HepG2 (cell line): ENCODE results near the gene TXNRD2. TPM values are rescaled to one million over a fixed set of nuclear protein-coding genes. Genes with fewer than 3 reads are reported as not detected.
A peak's percentile ranks its signal among the peaks of the same experiment; 100 is the strongest.

Experiments used
- ATAC-seq: fragments of 200-7000 bp; cut with Tn5 transposase; 3 replicates; pipeline ENCODE4 v1.9.1; 2020; ENCODE audit warnings: mild to moderate bottlenecking, moderate library complexity
- BruUV-seq: library from RNA; stranded (reverse); fragments of 400-500 nt; replicated peaks from 2 replicates; lab custom pipeline; 2021; lab: Mats Ljungman, UMichigan
- CTCF ChIA-PET: fragments of 300-600 bp; formaldehyde crosslinking; extraction: SDS; loops from one replicate; lab custom pipeline; 2021; ENCODE audit warnings: low total read pairs, inconsistent platforms, low intra/inter-chr PET ratio; lab: Yijun Ruan, JAX
- POLR2A ChIA-PET: fragments of 350-600 bp; sonication (Branson Sonifier 250); formaldehyde crosslinking; loops from one replicate; lab custom pipeline; 2020; ENCODE audit warnings: antibody characterized with exemption, inconsistent platforms; lab: Yijun Ruan, JAX
- DNase-seq: peaks from one replicate; pipeline ENCODE4 v3.0.0-alpha.2; 2015; ENCODE audit warnings: low spot score
- FAIRE-seq: peaks from 3 replicates; lab custom pipeline; 2011; peaks lifted over from hg19 to GRCh38; lab: Jason Lieb, UNC
- H2AFZ ChIP-seq: one replicate; pipeline ENCODE4 v1.6.1; 2011; ENCODE audit warnings: low read length, inconsistent platforms
- H3K27ac ChIP-seq: fragments of 300-600 bp; 3 replicates; pipeline ENCODE4 v1.8.0; 2011; ENCODE audit warnings: mixed run types, mild to moderate bottlenecking, mixed read lengths, low read length, inconsistent platforms; ENCODE audit not compliant: insufficient read depth; ENCODE audit errors: extremely low read length
- H3K27me3 ChIP-seq, 2 experiments: fragments of 200-600 bp in 1 of 2; 2 replicates in 1 of 2; 3 replicates in 1 of 2; pipeline versions ENCODE4 v1.6.0 to v1.8.0; 2011; ENCODE audit warnings: low read length in 2 of 2, mild to moderate bottlenecking in 2 of 2, moderate library complexity in 2 of 2, inconsistent platforms in 1 of 2; ENCODE audit not compliant: insufficient read depth in 2 of 2, control insufficient read depth in 1 of 2
- H3K36me3 ChIP-seq, 2 experiments: fragments of 200-600 bp in 1 of 2; replicated peaks in 1 of 2; 2 replicates in 1 of 2; 3 replicates in 1 of 2; pipeline versions ENCODE4 v1.5.1 to v1.8.0; 2011; ENCODE audit warnings: low read length in 2 of 2, inconsistent platforms in 1 of 2; ENCODE audit not compliant: insufficient read depth in 2 of 2, control insufficient read depth in 1 of 2
- H3K4me1 ChIP-seq: 2 replicates; pipeline ENCODE4 v1.5.1; 2012; ENCODE audit warnings: low read length, inconsistent platforms; ENCODE audit not compliant: insufficient read depth
- H3K4me2 ChIP-seq: 2 replicates; pipeline ENCODE4 v1.6.0; 2011; ENCODE audit warnings: low read depth, low read length, inconsistent platforms
- H3K4me3 ChIP-seq, 3 experiments: fragments of 200-600 bp in 1 of 3; sonication (generic), shearing (Covaris generic) in 1 of 3; replicated peaks in 1 of 3; 2 replicates each; pipeline ENCODE4 v1.5.1; 2011 to 2016; ENCODE audit warnings: low read length in 3 of 3, inconsistent platforms in 2 of 3, low read depth in 2 of 3, mild to moderate bottlenecking in 2 of 3, control low read depth in 1 of 3, mixed read lengths in 1 of 3; ENCODE audit not compliant: insufficient read depth in 1 of 3
- H3K79me2 ChIP-seq: one replicate; pipeline ENCODE4 v1.6.1; 2011; ENCODE audit warnings: low read length, inconsistent platforms; ENCODE audit not compliant: insufficient read depth
- H3K9ac ChIP-seq: 2 replicates; pipeline ENCODE4 v1.6.0; 2011; ENCODE audit warnings: mild to moderate bottlenecking, low read depth, low read length, inconsistent platforms; ENCODE audit not compliant: insufficient read depth
- H3K9me3 ChIP-seq: 2 replicates; pipeline ENCODE4 v1.5.1; 2012; ENCODE audit warnings: mild to moderate bottlenecking, low read length
- H4K20me1 ChIP-seq: 2 replicates; pipeline ENCODE4 v1.6.0; 2011; ENCODE audit warnings: inconsistent platforms, mild to moderate bottlenecking, low read length, moderate library complexity; ENCODE audit not compliant: insufficient read depth
- AKAP8 ChIP-seq: sonication (generic); formaldehyde crosslinking; IDR thresholded peaks from 2 replicates; pipeline ENCODE4 v1.5.1; 2020; ENCODE audit warnings: mild to moderate bottlenecking, missing genetic modification reagents
- CREB3 ChIP-seq: sonication (generic); formaldehyde crosslinking; IDR thresholded peaks from 2 replicates; pipeline ENCODE4 v1.5.0; 2020; ENCODE audit warnings: missing genetic modification reagents
- DPF2 ChIP-seq: sonication (generic); formaldehyde crosslinking; IDR thresholded peaks from 2 replicates; pipeline ENCODE4 v1.4.0; 2020; ENCODE audit warnings: mild to moderate bottlenecking, low read depth, missing genetic modification reagents, borderline replicate concordance
- GABPB1 ChIP-seq: IDR thresholded peaks from 2 replicates; pipeline ENCODE4 v1.6.1; 2016; ENCODE audit warnings: mild to moderate bottlenecking, missing genetic modification reagents, moderate library complexity, missing compliant biosample characterization
- HCFC1 ChIP-seq: fragments of 150-350 bp; IDR thresholded peaks from 2 replicates; pipeline ENCODE4 v1.6.1; 2014; ENCODE audit warnings: low read depth, low read length
- LBX2 ChIP-seq: sonication (generic); formaldehyde crosslinking; IDR thresholded peaks from 2 replicates; pipeline ENCODE4 v1.5.0; 2020; ENCODE audit warnings: missing genetic modification reagents, mild to moderate bottlenecking, borderline replicate concordance
- NFYB ChIP-seq: sonication (generic); formaldehyde crosslinking; IDR thresholded peaks from 2 replicates; pipeline ENCODE4 v1.4.0; 2020; ENCODE audit warnings: missing genetic modification reagents
- ZBTB20 ChIP-seq: sonication (generic); formaldehyde crosslinking; IDR thresholded peaks from 2 replicates; pipeline ENCODE4 v1.8.1; 2023; ENCODE audit warnings: missing genetic modification reagents, low read depth, mild to moderate bottlenecking, borderline replicate concordance
- ZNF292 ChIP-seq: sonication (generic); formaldehyde crosslinking; IDR thresholded peaks from 2 replicates; pipeline ENCODE4 v1.8.1; 2022; ENCODE audit warnings: mild to moderate bottlenecking, low read depth, missing genetic modification reagents, borderline replicate concordance
- ZNF629 ChIP-seq: sonication (generic); formaldehyde crosslinking; conservative IDR thresholded peaks from 2 replicates; pipeline ENCODE4 v1.5.0; 2020; ENCODE audit warnings: missing genetic modification reagents
- WGBS: methylation state at CpG from one replicate; pipeline ENCODE4 v1.1.6; 2017; ENCODE audit warnings: low lambda C conversion rate; 5-methylcytosine and 5-hydroxymethylcytosine counted together
- in situ Hi-C: cut with HindIII; loops from 2 replicates; pipeline ENCODE4 v1.10.0; 2017; ENCODE audit warnings: low pct_unique_long_range_greater_than_20kb; ENCODE audit not compliant: extremely low pct_ligation_motif_present
- intact Hi-C: fragments of 100-400 bp; cut with micrococcal nuclease; formaldehyde crosslinking; loops from one replicate; pipeline ENCODE4 v1.10.0; 2022; ENCODE audit not compliant: unreplicated experiment
- polyA plus RNA-seq, 8 experiments: library from polyadenylated mRNA; depleted of rRNA in 3 of 8; stranded (reverse) in 7 of 8; unstranded in 1 of 8; fragments of >200 nt; fragmentation: Illumina TruSeq in 4 of 8; extraction: Trizol in 4 of 8; gene quantifications; 2 replicates each; pipeline versions ENCODE4 v1.2.1 to v1.2.3, GENCODE V29; 2011 to 2016; ENCODE audit warnings: low read depth in 4 of 8, missing spikeins in 1 of 8, mixed read lengths in 1 of 8; ENCODE audit not compliant: insufficient read depth in 1 of 8
- total RNA-seq, 5 experiments: library from RNA; depleted of rRNA; stranded (reverse); fragments of >200 nt; fragmentation: Illumina TruSeq; extraction: Trizol; gene quantifications; 2 replicates each; pipeline ENCODE4 v1.2.3, GENCODE V29; 2016; ENCODE audit warnings: low read depth in 1 of 5
- TF ChIP-seq, protein P1 (sequence below): sonication (generic); formaldehyde crosslinking; IDR thresholded peaks from 2 replicates; pipeline ENCODE4 v1.8.1; 2023; ENCODE audit warnings: mild to moderate bottlenecking, missing genetic modification reagents
- TF ChIP-seq, protein P2 (sequence below): sonication (generic); formaldehyde crosslinking; IDR thresholded peaks from 2 replicates; pipeline ENCODE4 v1.4.0; 2020; ENCODE audit warnings: missing genetic modification reagents
- TF ChIP-seq, protein P3 (sequence below): sonication (generic); formaldehyde crosslinking; IDR thresholded peaks from 2 replicates; pipeline ENCODE4 v1.5.1; 2020; ENCODE audit warnings: mild to moderate bottlenecking, missing genetic modification reagents, moderate library complexity

Gene TXNRD2
- total and polyA plus RNA-seq, 2 of the 13 experiments (the other 11 are each of a cell fraction or from before 2014, with no cell fraction given) = 17.5 to 18.6 TPM

DNA sequence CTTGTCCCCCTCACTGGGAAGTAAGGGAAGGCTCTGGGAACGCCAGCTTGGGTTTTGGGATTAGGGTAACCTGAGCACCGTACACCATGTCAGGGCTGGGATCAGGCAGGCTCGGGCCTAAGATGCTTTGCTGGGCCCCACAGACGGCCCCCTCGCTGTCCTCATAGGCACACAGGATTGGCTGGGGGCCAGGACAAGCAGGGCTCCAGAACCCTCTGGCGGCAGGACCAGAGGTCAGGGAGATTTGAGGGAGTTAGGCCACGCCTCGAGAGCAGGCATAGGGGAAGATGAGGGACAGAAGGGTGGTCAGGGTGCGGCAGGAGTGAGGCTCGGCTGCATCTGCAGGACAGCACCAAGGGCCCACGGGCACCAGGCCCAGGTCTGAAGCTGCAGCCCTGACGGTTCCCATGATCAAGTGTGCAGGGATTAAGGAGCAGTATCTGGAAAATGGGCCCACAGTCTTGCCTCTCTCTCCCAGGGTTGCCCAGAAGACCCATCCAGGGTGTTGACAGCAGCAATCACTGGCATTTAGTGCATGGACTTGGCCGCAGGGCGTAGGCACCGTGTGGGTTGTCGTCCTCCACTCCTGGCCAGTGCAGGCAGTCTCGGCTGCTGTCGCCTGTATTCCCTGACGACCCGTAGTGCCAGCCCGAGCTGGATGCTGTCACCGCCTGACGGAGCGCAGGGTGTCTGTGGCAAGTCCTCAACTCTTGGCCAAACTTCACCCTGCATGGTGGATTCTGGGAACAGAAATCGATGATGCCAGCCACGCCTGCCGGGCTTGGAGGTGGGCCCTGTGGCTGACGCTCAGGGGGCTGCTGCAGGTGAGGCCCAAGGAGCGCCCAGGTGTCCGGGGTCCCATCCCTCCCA, 71.2 kb downstream of the TXNRD2 start:
- peaks cover 31% of the 10 kb centered on the region for H3K4me1 ChIP-seq
- FAIRE-seq (no peak), DNase-seq (peak; percentile 31), ATAC-seq (peak; percentile 41)
- intact Hi-C loops = no loop called here
- no peaks in the 10 kb centered on the region for H3K9me3 ChIP-seq
- H3K4me3 ChIP-seq = no peak overlapping the region; a peak in 1 of 6 replicates
- H3K9ac ChIP-seq = no peak overlapping the region
- 14% methylated on average over 7 of the region's 30 CpGs for WGBS
- no peak overlapping the region for H2AFZ ChIP-seq
- no peaks in the 10 kb centered on the region for H3K79me2 ChIP-seq
- H3K36me3 ChIP-seq = no peaks in the 10 kb centered on the region
- no peaks in the 10 kb centered on the region for H4K20me1 ChIP-seq
- no TSS peak for BruUV-seq
- no peak overlapping the region for H3K27ac ChIP-seq
- peak overlapping the region; percentile 10 for H3K4me2 ChIP-seq
- CTCF ChIA-PET = no interaction called here
- in situ Hi-C loops = no loop called here
- POLR2A ChIA-PET = no interaction called here
- no peaks in the 10 kb centered on the region for H3K27me3 ChIP-seq
- TF ChIP-seq ZNF629 (CRISPR knock-in tag) (peak; percentile 87), HCFC1 (no peak), DPF2 (CRISPR knock-in tag) (no peak), ZNF292 (no peak), AKAP8 (CRISPR knock-in tag) (no peak), ZBTB20 (CRISPR knock-in tag) (no peak), NFYB (no peak), GABPB1 (CRISPR knock-in tag) (no peak), CREB3 (CRISPR knock-in tag) (no peak), LBX2 (CRISPR knock-in tag) (no peak)
- TF ChIP-seq, protein P1, sequence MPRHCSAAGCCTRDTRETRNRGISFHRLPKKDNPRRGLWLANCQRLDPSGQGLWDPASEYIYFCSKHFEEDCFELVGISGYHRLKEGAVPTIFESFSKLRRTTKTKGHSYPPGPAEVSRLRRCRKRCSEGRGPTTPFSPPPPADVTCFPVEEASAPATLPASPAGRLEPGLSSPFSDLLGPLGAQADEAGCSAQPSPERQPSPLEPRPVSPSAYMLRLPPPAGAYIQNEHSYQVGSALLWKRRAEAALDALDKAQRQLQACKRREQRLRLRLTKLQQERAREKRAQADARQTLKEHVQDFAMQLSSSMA = no peak
- TF ChIP-seq, protein P2, sequence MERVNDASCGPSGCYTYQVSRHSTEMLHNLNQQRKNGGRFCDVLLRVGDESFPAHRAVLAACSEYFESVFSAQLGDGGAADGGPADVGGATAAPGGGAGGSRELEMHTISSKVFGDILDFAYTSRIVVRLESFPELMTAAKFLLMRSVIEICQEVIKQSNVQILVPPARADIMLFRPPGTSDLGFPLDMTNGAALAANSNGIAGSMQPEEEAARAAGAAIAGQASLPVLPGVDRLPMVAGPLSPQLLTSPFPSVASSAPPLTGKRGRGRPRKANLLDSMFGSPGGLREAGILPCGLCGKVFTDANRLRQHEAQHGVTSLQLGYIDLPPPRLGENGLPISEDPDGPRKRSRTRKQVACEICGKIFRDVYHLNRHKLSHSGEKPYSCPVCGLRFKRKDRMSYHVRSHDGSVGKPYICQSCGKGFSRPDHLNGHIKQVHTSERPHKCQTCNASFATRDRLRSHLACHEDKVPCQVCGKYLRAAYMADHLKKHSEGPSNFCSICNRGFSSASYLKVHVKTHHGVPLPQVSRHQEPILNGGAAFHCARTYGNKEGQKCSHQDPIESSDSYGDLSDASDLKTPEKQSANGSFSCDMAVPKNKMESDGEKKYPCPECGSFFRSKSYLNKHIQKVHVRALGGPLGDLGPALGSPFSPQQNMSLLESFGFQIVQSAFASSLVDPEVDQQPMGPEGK (CRISPR knock-in tag) = 0 out of 2 replicates have a peak, but pooled peaks have one; percentile 35
- TF ChIP-seq, protein P3, sequence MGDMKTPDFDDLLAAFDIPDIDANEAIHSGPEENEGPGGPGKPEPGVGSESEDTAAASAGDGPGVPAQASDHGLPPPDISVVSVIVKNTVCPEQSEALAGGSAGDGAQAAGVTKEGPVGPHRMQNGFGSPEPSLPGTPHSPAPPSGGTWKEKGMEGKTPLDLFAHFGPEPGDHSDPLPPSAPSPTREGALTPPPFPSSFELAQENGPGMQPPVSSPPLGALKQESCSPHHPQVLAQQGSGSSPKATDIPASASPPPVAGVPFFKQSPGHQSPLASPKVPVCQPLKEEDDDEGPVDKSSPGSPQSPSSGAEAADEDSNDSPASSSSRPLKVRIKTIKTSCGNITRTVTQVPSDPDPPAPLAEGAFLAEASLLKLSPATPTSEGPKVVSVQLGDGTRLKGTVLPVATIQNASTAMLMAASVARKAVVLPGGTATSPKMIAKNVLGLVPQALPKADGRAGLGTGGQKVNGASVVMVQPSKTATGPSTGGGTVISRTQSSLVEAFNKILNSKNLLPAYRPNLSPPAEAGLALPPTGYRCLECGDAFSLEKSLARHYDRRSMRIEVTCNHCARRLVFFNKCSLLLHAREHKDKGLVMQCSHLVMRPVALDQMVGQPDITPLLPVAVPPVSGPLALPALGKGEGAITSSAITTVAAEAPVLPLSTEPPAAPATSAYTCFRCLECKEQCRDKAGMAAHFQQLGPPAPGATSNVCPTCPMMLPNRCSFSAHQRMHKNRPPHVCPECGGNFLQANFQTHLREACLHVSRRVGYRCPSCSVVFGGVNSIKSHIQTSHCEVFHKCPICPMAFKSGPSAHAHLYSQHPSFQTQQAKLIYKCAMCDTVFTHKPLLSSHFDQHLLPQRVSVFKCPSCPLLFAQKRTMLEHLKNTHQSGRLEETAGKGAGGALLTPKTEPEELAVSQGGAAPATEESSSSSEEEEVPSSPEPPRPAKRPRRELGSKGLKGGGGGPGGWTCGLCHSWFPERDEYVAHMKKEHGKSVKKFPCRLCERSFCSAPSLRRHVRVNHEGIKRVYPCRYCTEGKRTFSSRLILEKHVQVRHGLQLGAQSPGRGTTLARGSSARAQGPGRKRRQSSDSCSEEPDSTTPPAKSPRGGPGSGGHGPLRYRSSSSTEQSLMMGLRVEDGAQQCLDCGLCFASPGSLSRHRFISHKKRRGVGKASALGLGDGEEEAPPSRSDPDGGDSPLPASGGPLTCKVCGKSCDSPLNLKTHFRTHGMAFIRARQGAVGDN (CRISPR knock-in tag) = peak; percentile 63
